Astrocyte (in vitro differentiated cells and primary cell): Measurements from ENCODE around the gene SCT. TPM values are rescaled to one million over a fixed set of nuclear protein-coding genes. Genes with fewer than 3 reads are reported as not detected.

ENCODE experiments used
- DNase-seq: peaks from one replicate; pipeline ENCODE4 v3.0.0-alpha.2; 2010; ENCODE audit warnings: low read depth
- FAIRE-seq: peaks from 2 replicates; lab custom pipeline; 2011; peaks lifted over from hg19 to GRCh38; lab: Jason Lieb, UNC
- H2AFZ ChIP-seq: 2 replicates; pipeline ENCODE4 v1.6.0; 2012; ENCODE audit warnings: low read depth, low read length, inconsistent platforms
- H3K27ac ChIP-seq: 2 replicates; pipeline ENCODE4 v1.5.1; 2011; ENCODE audit warnings: low read depth, low read length, inconsistent platforms
- H3K27me3 ChIP-seq: 2 replicates; pipeline ENCODE4 v1.6.0; 2011; ENCODE audit warnings: low read length, inconsistent platforms; ENCODE audit not compliant: insufficient read depth
- H3K36me3 ChIP-seq: 2 replicates; pipeline ENCODE4 v1.5.1; 2011; ENCODE audit warnings: low read length, inconsistent platforms; ENCODE audit not compliant: insufficient read depth
- H3K4me1 ChIP-seq: 2 replicates; pipeline ENCODE4 v1.5.1; 2011; ENCODE audit warnings: low read length, inconsistent platforms; ENCODE audit not compliant: insufficient read depth
- H3K4me2 ChIP-seq: 2 replicates; pipeline ENCODE4 v1.6.0; 2012; ENCODE audit warnings: low read length, inconsistent platforms
- H3K4me3 ChIP-seq: 2 replicates; pipeline ENCODE4 v1.5.1; 2011; ENCODE audit warnings: low read depth, mild to moderate bottlenecking, low read length, inconsistent platforms; ENCODE audit not compliant: insufficient read depth
- H3K79me2 ChIP-seq: 2 replicates; pipeline ENCODE4 v1.6.0; 2012; ENCODE audit warnings: mild to moderate bottlenecking, low read length, inconsistent platforms; ENCODE audit not compliant: insufficient read depth
- H3K9ac ChIP-seq: 2 replicates; pipeline ENCODE4 v1.6.0; 2012; ENCODE audit warnings: mild to moderate bottlenecking, low read length, inconsistent platforms
- H3K9me3 ChIP-seq: 2 replicates; pipeline ENCODE4 v1.5.1; 2012; ENCODE audit warnings: low read depth, mild to moderate bottlenecking, low read length, inconsistent platforms; ENCODE audit not compliant: insufficient read depth
- H4K20me1 ChIP-seq: 2 replicates; pipeline ENCODE4 v1.6.0; 2012; ENCODE audit warnings: low read length, inconsistent platforms; ENCODE audit not compliant: insufficient read depth
- H3K27ac Mint-ChIP-seq: one replicate; pipeline ENCODE4 v1.8.0; 2021; ENCODE audit warnings: mild to moderate bottlenecking, mixed read lengths; ENCODE audit not compliant: unreplicated experiment
- H3K27me3 Mint-ChIP-seq: one replicate; pipeline ENCODE4 v1.8.0; 2021; ENCODE audit warnings: low read depth, mixed read lengths; ENCODE audit not compliant: unreplicated experiment
- H3K36me3 Mint-ChIP-seq: one replicate; pipeline ENCODE4 v1.8.0; 2021; ENCODE audit warnings: low read depth, mixed read lengths; ENCODE audit not compliant: unreplicated experiment
- H3K4me1 Mint-ChIP-seq: one replicate; pipeline ENCODE4 v1.8.0; 2021; ENCODE audit warnings: low read depth, mixed read lengths; ENCODE audit not compliant: unreplicated experiment
- H3K4me3 Mint-ChIP-seq: one replicate; pipeline ENCODE4 v1.8.0; 2021; ENCODE audit warnings: mild to moderate bottlenecking, moderate library complexity, mixed read lengths; ENCODE audit not compliant: unreplicated experiment
- H3K9me3 Mint-ChIP-seq: one replicate; pipeline ENCODE4 v1.8.0; 2021; ENCODE audit warnings: mild to moderate bottlenecking, mixed read lengths; ENCODE audit not compliant: unreplicated experiment
- EZH2 ChIP-seq: IDR thresholded peaks from 2 replicates; pipeline ENCODE4 v1.6.1; 2012; ENCODE audit warnings: mild to moderate bottlenecking, low read length, inconsistent platforms; ENCODE audit not compliant: insufficient read depth
- total RNA-seq: library from RNA; stranded (reverse); gene quantifications from 2 replicates; pipeline ENCODE4 v1.2.1, GENCODE V29; 2021
- TF ChIP-seq, protein P1 (sequence below): IDR thresholded peaks from 2 replicates; pipeline ENCODE4 v1.5.1; 2011; ENCODE audit warnings: low read depth, mild to moderate bottlenecking, inconsistent platforms, low read length, moderate library complexity; ENCODE audit not compliant: insufficient read depth

The SCT gene
- total RNA-seq, 1 donor from 2014 or later = 2.0 TPM

- Histone ChIP-seq H3K36me3 (peaks cover 37% of the 10 kb centered on the region), H3K9ac (no peak overlapping the region), H3K9me3 (no peaks in the 10 kb centered on the region), H3K79me2 (peaks cover 60% of the 10 kb centered on the region), H3K4me1 (no peaks in the 10 kb centered on the region), H4K20me1 (peaks cover 74% of the 10 kb centered on the region), H3K4me2 (no peak overlapping the region), H3K27ac (no peak overlapping the region), H2AFZ (no peak overlapping the region), H3K4me3 (no peak overlapping the region), H3K27me3 (no peaks in the 10 kb centered on the region)
- Mint-ChIP-seq H3K36me3 (peaks cover 28% of the 10 kb centered on the region), H3K4me3 (no peak overlapping the region), H3K4me1 (peaks cover 4% of the 10 kb centered on the region), H3K27ac (no peak overlapping the region), H3K9me3 (no peaks in the 10 kb centered on the region), H3K27me3 (no peaks in the 10 kb centered on the region)
- FAIRE-seq = no peak
- no peak for TF ChIP-seq EZH2
- TF ChIP-seq, protein P1, sequence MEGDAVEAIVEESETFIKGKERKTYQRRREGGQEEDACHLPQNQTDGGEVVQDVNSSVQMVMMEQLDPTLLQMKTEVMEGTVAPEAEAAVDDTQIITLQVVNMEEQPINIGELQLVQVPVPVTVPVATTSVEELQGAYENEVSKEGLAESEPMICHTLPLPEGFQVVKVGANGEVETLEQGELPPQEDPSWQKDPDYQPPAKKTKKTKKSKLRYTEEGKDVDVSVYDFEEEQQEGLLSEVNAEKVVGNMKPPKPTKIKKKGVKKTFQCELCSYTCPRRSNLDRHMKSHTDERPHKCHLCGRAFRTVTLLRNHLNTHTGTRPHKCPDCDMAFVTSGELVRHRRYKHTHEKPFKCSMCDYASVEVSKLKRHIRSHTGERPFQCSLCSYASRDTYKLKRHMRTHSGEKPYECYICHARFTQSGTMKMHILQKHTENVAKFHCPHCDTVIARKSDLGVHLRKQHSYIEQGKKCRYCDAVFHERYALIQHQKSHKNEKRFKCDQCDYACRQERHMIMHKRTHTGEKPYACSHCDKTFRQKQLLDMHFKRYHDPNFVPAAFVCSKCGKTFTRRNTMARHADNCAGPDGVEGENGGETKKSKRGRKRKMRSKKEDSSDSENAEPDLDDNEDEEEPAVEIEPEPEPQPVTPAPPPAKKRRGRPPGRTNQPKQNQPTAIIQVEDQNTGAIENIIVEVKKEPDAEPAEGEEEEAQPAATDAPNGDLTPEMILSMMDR = no peak
- DNase-seq = no peak
Observed at GRCh38 chr11:593347-593746, 33.6 kb downstream of the SCT start.

GRCh38 chr11:592918-593317 lies 34.1 kb downstream of the SCT start:
- no peak overlapping the region for H3K27ac Mint-ChIP-seq
- H2AFZ ChIP-seq = no peak overlapping the region
- H3K79me2 ChIP-seq = peaks cover 64% of the 10 kb centered on the region
- TF ChIP-seq, protein P1 = no peak
- TF ChIP-seq EZH2 = no peak
- peaks cover 8% of the 10 kb centered on the region for H3K4me1 Mint-ChIP-seq
- H4K20me1 ChIP-seq = peaks cover 74% of the 10 kb centered on the region
- no peak overlapping the region for H3K4me2 ChIP-seq
- H3K4me3 ChIP-seq = no peak overlapping the region
- H3K9me3 Mint-ChIP-seq = no peaks in the 10 kb centered on the region
- no peak overlapping the region for H3K27ac ChIP-seq
- no peak overlapping the region for H3K4me3 Mint-ChIP-seq
- H3K27me3 ChIP-seq = no peaks in the 10 kb centered on the region
- peaks cover 37% of the 10 kb centered on the region for H3K36me3 ChIP-seq
- peaks cover 3% of the 10 kb centered on the region for H3K4me1 ChIP-seq
- H3K9ac ChIP-seq = no peak overlapping the region
- peaks cover 30% of the 10 kb centered on the region for H3K36me3 Mint-ChIP-seq
- FAIRE-seq (no peak), DNase-seq (no peak)
- no peaks in the 10 kb centered on the region for H3K27me3 Mint-ChIP-seq
- no peaks in the 10 kb centered on the region for H3K9me3 ChIP-seq

DNA sequence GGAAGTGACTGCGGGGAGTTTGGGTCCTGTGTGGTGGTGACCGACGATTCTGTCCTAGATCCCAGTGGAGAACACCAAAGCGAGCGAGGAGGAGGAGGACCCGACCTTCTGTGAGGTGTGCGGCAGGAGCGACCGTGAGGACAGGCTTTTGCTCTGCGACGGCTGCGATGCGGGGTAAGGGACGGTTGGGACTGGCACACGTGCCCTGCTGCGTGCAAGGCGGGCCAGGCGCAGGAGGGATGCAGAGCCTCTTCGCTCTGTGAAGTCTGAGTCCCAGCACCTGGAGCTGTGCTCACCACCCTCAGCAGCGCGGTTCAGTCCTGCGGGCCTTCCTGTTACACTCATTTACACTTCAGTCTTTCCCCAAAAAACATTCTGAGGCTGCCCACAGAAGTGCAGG lies 34.5 kb downstream of the SCT start:
- Mint-ChIP-seq H3K36me3 (peaks cover 33% of the 10 kb centered on the region), H3K27me3 (no peaks in the 10 kb centered on the region), H3K27ac (no peak overlapping the region), H3K9me3 (no peaks in the 10 kb centered on the region), H3K4me1 (peaks cover 13% of the 10 kb centered on the region), H3K4me3 (no peak overlapping the region)
- H2AFZ ChIP-seq = no peak overlapping the region
- H3K9ac ChIP-seq = no peak overlapping the region
- peaks cover 68% of the 10 kb centered on the region for H3K79me2 ChIP-seq
- H3K4me2 ChIP-seq = no peak overlapping the region
- peaks cover 37% of the 10 kb centered on the region for H3K36me3 ChIP-seq
- peaks cover 7% of the 10 kb centered on the region for H3K4me1 ChIP-seq
- H3K27ac ChIP-seq = no peak overlapping the region
- H3K27me3 ChIP-seq = no peaks in the 10 kb centered on the region
- TF ChIP-seq EZH2 = no peak
- TF ChIP-seq, protein P1 = no peak
- H3K9me3 ChIP-seq = no peaks in the 10 kb centered on the region
- FAIRE-seq (no peak), DNase-seq (no peak)
- peaks cover 78% of the 10 kb centered on the region for H4K20me1 ChIP-seq
- no peak overlapping the region for H3K4me3 ChIP-seq
